Ramos (cell line): Measurements from ENCODE around the gene ATP6V0E2.
"Not testable (repeated sequence)": the region's sequence is repeated elsewhere in the genome, so short reads cannot be mapped to it uniquely, and the experiment has no call there.

ENCODE experiments used
- in situ Hi-C: fragments of 300-500 bp; cut with MboI; formaldehyde crosslinking; loops from one replicate; pipeline ENCODE4 v1.14.3; 2022; ENCODE audit warnings: low sequenced_read_pairs; ENCODE audit not compliant: unreplicated experiment

Gene ATP6V0E2

GRCh38 chr7:149873074-149873969 lies at the start of gene ATP6V0E2:
Gene ATP6V0E2 (plus strand): TSS chr7:149873969. CDS start chr7:149874066, 97 bp downstream.
- in situ Hi-C loops, result no loop called here

- in situ Hi-C loops, result no loop called here
These were observed 49.4 kb upstream of the ATP6V0E2 start for GRCh38 chr7:149824301-149824741.

DNA sequence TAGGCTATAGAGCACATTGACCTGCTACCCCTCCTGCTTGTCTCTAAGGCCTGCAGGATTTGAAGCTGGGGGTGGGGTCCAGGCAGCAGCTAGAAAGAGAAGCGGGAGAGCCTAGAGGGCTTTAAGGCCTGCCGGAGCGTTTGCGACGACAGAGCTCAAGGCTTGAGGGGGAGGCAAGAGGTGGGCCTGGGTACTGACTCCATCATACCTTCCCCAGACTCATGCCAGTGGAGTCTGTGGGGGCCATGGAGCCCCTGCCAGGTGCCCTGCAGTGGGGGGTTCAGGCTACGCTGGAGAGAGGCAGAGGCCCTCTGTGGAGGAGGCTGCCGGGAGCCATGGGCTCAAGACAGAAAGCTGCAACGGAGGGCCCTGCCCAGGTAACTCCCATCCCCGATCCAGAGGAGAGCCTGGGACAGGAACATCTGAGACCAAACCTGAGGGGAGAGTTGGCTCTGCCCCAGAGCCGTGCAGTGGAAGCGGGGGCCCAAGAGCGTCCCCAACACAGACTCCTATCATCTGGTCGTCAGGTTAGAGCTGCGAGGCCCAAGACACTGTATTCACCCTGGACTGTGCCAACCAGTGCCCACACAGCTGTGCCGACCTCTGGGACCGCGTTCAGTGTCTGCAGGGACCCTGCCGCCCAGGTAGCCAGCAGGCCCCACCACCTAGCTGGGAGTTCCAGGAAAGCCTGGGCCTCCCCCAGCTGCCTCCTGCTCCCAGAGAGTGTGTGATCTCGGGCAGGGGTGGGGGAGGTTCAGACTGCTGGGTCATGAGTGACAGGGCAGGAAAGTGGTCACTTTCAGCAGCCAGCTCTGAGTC lies 48.8 kb upstream of the ATP6V0E2 start:
- in situ Hi-C loops, result no loop called here

- in situ Hi-C loops, result no loop called here
These were observed 48.0 kb upstream of the ATP6V0E2 start for GRCh38 chr7:149825567-149826343.

- in situ Hi-C loops, result no loop called here
These were observed 47.3 kb upstream of the ATP6V0E2 start for GRCh38 chr7:149826344-149827088.

DNA sequence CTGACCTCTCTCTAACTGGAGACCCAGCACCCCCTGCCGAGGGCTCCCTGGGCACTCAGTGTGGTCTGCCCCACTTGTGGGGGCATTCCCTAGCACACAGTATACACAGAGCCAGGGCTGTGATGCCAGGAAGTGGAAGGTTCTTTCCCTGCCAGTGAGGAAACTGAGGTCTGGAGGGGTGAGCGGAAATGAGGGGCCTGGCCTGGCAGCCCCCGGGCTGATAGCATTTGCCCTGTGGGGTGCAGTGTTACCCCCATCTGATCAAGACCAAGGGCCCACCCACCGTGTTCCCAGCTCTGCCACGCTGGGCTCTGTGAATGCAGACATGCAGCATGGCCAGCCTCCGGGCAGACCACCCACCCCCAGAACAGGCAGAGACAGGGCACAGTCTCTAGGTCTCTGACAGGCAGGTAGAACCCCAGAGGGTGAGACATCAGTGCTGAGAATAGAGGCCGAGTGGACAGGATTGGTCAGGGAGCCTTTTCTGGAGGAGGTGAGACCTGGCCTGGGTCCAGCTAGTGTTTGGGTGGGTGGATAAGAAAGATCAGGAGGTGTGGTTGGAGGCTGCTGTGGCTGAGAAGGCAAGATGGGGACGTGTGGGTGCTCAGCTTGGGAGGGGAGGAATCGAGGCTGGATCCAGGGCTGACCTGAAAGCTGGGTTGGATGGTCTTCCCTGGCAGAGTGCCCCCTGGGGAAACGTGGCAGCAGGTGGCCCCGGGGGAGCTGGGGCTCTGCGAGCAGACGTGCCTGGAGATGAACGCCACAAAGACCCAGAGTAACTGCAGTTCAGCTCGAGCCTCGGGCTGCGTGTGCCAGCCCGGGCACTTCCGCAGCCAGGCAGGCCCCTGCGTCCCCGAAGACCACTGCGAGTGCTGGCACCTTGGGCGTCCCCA lies 46.4 kb upstream of the ATP6V0E2 start:
- in situ Hi-C loops, result no loop called here

GRCh38 chr7:149828357-149829309 lies 45.1 kb upstream of the ATP6V0E2 start:
- in situ Hi-C loops, result no loop called here

- in situ Hi-C loops, result not testable (repeated sequence)
These were observed 43.2 kb upstream of the ATP6V0E2 start for GRCh38 chr7:149830527-149830926.

DNA sequence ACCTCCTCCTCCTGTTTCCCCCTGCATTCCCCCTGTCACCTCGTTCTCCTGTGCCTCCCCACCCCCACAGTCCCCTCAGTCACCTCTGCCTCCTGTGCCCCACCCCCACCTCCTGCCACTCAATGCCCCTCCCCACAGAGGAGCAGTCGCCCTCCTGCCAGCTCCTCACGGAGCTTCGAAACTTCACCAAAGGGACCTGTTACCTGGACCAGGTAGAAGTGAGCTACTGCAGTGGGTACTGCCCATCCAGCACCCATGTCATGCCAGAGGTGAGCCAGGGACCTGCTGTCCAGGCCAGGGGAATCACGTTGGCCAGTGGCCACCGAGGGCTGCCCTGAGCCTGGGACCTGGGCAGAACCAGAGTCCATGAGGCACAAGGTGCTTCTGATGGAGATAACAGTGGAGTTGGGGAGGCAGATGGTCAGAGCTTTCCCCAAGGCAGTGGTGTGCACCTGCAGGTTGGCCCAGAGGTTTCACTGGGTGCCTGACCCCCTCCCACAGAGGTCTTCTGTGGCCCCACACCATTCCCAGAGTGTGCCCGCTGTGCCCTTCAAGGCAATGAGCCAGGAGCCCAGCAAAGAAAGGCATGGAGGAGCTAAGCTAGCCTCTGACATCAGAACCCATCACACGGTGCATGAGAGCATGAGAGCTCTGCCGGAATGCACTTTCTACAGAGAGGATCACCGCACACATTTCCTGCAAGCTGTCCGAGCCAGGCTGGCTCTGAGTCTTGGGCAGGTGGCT lies 42.6 kb upstream of the ATP6V0E2 start:
- in situ Hi-C loops, result no loop called here

DNA sequence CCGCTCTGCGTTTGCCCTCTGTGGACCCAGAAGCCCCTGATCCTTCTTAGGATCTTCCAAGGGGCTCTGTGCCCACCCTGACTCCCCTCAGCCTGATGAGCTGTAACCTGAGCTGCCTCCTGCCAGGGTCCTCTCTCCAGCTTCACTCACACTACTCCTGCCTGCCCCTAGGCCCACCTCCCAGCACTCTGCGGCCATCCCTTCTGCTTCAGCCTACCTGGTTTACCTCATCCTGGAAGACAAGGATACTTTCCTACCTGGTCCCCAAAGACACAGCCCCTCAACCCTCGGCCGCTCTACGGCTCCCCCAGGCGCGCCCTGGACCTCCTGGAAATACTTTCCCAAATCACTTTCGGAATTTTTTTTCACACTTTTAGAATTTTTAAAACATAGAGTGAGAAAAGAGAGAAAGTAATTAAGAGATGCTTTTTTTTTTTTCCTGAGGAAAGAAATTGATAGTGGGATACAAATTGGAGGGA lies 42.0 kb upstream of the ATP6V0E2 start:
- in situ Hi-C loops, result no loop called here

DNA sequence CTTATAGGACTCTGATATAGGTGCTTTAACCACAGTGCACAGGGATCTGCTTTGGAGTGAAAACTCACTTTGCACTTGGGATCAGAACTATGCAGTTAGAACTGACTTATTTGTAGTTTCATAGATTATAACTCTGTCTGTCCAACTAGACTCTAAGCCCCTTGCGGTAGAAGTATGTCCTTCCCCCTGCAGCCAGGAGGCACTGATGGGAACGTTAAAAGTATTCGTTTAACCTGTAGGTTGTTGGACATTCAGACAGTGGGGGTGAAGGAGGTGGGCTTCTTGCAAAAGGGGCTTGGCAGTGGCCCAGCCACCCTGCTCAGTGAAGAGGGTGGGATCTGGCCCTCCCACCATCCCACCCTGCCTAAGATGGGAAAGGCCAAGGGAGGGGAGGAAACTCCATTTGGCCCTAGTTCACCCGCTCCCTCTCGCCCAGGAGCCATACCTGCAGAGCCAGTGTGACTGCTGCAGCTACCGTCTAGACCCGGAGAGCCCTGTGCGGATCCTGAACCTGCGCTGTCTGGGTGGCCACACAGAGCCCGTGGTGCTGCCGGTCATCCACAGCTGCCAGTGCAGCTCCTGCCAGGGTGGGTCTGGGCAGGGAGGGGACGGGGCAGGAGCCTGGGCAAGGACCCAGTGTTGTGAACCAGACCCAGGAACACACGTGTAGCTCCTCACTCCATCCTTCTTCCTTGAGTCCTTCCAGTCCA lies 41.3 kb upstream of the ATP6V0E2 start:
- in situ Hi-C loops, result no loop called here

GRCh38 chr7:149833495-149834130 lies 40.2 kb upstream of the ATP6V0E2 start:
- in situ Hi-C loops, result no loop called here

DNA sequence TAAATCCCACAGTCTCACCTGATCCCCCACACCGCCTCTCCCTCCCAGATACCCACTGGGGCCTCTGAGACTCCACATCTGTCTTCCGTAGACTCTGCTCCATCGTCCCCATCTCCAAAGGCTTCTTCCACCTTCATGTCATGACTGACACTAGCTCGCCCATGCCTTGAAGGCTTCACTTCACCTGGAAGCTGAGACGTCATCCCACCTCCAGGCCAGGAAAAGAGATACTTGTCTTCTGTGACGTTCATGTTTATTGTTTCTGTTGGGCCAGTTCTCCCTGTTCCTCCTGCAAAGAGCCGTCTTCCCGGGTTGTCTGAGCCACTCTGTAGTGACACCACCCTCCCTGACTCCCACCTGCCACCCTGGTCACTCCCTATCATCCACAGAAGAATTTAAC lies 39.2 kb upstream of the ATP6V0E2 start:
- in situ Hi-C loops, result no loop called here

DNA sequence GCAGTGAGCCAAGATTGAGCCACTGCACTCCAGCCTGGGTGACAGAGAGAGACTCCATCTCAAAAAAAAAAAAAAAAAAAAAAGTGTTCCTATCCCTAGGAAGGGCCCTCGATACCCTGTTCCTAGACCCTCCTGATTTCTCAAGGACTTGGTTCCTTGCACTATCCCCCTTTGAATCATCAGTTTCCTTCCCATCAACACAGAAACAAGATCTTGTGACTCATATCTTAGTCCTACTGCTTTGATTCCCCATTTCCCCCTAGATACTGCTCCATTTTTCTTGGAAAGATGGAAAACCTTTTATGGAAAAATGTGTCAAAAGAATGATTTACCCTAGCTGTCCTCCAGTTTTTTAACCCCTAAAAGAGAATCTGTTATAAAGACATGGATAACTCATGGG lies 37.3 kb upstream of the ATP6V0E2 start:
- in situ Hi-C loops, result no loop called here

DNA sequence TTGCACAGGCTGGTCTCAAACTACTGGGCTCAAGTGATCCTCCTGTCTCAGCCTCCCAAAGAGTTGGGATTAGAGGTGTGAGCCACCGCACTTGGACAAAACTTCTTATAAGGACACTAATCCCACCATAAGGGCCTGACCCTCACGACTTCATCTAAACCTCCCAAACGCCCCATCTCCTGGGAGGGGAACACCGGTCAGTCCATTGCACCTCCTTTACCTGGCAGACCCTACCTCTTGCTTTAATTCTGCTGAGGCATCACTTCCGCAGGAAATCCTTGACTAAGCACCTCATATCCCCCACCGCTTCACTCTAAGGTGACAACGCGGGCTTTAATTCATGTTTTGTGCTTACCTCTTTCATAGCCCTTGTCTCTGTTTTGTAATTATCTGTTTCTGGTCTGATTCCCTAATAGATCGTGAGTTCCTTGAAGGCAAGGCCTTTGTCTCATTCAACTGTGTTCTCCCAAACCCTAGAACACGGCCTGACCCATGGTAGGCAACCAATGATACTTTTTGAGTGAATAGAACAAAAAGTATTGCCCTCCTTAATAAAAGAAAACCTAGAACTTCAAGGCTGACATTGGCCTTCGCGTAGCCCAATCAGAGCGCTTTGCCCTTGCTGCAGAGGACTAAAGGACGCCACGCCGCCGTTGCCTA lies 36.1 kb upstream of the ATP6V0E2 start:
- in situ Hi-C loops, result no loop called here
